ENCODE results near the gene DTNA.
"Not testable (repeated sequence)": the region's sequence is repeated elsewhere in the genome, so short reads cannot be mapped to it uniquely, and the experiment has no call there.

The DTNA gene

DNA sequence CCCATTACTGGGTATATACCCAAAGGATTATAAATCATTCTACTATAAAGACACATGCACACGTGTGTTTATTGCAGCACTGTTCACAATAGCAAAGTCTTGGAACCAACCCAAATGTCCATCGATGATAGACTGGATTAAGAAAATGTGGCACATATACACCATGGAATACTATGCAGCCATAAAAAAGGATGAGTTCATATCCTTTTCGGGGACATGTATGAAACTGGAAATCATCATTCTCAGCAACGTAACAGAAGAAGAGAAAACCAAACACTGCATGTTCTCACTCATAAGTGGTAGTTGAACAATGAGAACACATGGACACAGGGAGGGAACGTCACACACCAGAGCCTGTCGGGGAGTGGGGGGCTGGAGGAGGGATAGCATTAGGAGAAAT, 15.6 kb downstream of the DTNA start:
- not testable (repeated sequence) for DNase-seq

DNA sequence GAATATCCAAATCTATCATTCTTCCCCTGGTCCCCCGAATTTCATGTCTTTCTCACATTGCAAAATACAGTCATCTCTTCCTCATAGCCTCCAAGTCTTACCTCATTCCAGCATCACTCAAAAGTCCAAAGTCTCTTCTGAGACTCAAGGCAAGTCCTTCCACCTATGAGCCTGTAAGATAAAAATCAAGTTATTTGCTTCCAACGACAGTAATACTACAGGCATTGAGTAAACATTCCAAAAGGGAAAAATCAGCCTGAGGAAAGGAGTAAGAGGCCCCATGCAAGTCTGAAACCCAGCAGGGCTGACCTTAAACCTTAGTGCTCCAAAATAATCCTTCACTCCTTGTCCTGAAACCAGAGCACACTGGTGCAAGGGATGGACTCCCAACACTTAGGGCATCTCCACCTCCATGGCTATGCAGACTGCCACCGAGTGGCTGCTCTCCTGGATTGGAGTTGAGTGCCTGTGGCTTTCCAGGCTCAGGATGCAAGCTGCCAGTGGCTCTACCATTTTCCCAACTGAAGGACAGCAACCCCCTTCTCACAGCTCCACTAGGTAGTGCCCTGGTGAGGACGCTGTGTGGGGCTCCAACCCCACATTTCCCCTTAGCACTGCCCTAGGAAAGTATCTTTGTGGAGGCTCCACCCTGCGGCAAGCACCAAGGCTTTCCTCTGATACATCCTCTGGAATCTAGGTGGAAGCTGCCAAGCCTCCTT, 16.3 kb downstream of the DTNA start:
- DNase-seq: no peak

DNA sequence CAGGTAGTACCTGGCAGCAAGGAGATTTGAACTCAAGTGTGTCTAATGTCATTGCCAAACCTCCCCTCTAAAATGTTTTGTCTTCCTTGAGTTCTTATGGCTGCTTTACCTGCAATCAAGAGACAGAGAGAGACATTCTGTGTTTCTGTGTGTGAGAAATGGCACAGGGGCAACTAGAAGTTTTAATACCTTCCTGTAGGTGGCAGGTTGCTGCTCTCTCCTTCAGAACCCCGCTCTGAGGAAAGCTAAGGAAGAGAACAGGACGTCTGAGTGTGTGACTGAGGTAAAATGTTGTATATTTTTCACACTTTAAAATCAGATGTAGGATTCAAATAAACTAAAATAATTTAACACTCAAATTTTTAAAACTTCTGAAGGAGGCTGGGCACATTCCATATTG, 19.2 kb downstream of the DTNA start:
- peak in 1 of 3 experiments; percentile 16 for DNase-seq

DNA sequence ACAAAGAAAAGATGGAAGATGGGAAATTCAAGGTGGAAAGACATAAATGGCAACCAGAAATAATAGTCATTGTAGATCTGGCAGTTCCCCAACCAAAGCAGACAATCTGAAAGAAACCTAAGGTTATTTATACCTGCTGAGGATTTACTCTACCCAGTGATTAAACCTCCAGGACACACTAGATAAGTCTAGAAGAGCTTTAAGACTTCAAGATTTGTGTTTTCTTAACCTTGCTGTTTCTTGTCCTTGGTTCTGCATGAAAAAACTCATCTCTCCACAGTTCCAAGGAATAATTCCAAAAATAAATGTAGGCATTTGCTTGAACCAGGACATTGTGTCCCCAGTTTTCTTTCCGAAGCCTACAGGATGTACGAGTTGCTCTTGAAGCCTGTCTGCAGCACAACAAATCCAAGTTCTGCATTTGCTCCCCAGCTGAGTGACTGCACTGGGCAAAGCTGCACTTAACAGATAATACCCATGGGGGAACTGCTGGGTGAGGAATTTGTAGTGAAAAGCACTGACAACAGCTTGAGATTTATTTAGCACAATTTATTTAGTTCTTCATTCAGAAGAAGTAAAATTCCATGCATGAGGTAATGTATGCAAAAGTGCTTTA, 19.8 kb downstream of the DTNA start:
- no peak for DNase-seq

DNA sequence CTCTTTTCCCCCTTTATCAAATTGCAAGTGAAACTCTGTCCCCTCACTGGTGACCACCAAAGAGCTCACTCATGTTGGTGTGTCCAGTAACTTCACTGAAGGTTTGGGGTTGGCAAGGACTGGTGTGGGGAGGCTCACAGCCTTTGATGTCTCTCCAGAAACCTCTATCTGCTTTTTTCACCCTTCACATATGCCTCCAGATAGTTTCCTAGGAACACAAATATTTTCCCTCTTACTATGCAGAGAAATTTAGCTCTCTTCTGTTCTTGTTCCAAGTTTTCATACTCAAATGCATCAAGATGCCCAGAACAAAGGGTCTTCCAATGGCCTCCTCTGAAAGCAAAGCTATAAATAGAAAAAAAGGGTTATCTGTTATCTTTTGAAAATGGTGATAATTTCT, 20.7 kb downstream of the DTNA start:
- DNase-seq: no peak

DNA sequence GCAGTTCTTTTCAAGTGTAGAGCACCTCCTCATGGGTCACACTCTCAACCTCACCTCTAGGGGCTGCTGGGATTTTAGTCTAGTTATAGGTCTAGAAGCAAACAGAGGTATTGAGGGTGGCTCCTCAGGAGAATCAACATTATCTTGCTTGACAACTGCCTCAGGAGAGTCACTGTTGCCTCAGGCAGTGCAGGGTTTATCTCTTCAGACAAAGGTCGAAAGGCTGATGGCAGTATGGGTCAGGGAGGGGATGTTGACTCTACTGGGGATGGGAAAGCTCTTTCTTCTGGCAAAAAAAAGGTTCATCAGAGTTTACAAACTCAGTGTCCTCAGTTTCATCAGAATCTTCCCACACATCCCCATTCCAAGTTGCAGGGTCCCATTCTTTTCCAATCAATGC, 24.0 kb downstream of the DTNA start:
- DNase-seq: no peak

DNA sequence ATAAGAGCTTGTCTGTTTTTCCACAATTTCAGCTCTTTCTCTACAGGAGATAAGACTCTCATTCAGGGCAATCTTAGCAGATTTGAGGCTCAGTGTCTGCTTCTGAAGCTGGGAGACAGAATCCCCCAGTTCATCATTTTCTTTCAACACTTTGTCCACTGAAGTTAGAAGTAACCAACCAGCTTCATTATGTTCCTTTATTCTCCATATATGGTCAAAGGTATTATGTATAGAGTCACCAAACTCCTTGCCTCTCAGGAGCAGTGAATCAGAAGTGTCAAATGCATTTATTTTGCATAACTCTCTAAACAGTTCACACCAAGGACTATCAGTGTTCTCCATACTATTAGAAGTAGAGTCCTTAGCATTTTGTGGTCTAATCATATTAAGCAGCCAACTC, 24.4 kb downstream of the DTNA start:
- not testable (repeated sequence) for DNase-seq

DNA sequence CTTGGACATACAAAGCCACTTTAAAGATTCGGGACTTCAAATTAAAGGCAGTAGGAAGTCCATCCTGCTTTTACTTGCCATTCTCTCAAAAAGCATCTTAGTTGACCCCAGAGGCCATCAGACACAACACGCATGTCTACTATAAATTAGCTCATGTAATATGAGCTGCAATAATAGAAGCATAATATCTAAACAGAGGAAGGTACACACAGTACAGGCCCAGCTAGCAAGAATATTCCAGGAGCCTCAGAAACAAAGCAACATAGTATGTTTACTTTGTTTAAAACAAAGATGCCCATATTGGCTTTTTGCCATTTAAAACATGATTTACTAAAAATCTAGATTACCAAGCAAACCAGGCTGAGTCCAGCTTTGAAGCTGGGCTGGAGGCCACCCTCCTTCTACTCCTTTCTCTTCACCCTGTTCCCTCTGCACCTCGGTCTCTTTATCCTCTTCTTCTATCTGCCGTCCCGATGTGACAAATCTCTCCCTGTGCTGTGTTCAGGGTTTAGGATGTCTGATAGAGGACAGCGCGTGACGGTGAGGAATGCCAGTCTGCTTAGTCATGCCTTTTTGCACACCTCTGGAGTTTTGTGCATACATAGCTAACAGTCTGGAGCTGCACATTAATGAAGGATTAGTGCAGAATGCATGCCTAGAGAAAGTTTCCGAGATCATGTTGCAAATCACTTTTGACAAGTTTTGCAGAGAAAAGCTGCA, 28.2 kb downstream of the DTNA start:
- DNase-seq: peak in 1 of 3 experiments; percentile 23

DNA sequence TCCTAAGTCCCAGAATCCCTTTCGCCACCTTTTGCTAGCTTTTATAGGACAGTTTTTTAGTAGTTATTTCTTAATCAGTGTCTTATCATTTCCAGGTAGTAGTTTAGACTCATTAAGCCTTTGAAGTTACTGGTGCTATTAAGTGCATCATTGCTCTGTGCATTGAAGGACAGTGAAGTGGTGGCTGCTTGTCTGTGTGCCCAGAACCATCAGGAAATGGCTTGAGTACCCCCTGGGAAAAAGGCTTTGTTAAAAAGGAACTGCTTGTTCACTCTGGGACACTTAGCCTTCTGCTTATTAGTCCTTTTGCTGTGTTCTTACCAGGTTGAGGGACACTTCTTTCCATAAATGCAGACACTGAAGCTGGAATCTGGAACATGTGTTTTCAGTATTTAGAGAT, 30.0 kb downstream of the DTNA start:
- peak in 2 of 3 experiments; percentile 14 to 60 for DNase-seq

DNA sequence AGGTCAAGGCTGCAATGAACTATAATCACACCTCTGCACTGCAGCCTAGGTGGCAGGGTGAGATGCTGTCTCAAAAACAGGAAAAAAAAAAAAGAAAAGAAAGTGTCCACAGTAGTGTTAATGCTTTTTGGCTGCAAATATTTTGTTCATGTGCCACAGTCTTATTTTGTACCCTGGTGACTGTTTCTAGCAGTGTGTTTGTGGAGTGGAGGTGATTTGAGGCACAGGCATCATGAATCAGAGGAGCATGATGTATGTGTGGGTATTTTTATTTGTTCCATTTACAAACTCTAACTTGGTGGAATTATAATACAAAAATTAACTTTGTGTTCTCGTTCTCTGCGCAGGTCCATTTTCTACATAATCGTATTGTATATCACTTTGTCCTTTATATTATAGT, 30.6 kb downstream of the DTNA start:
- no peak for DNase-seq

DNA sequence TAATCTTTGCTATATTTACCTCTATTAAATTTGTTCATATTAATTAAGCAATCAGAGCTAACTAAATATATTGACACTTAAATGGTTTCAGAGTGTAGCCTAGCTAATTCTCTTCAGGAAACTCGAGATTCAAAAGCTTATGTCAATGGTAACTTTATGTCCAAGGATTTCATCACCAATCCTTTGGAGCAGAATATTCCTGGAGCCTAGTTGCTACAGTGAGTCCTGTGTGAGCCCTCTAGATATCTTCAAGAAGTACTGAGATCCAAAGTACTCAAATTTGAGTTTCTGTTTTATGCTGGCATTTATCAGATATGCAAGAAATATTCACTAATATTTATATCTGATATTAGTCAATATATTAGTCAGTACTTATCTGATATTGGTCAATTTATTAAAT, 31.3 kb downstream of the DTNA start:
- no peak for DNase-seq

DNA sequence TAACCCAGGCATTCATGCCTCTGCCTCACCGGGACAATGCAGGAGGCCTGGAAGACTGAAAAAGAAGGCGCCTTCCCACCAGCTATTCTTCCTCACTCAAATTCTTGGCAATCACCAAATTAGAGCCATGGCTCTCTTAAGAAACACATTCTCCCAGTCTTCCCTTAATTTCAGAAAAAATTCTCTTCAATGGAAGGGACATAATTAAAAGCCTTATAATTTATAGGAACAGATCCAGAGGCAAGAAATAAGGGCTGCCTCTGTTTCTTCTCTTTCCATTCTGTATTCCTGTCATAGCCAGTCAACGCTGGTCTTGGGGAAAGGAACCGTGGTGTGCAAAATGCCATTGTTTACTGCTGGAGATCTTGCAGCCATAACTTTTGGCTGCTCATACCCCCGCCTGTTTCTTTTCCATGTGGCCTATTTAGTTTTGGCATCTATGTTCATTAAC, 32.8 kb downstream of the DTNA start:
- DNase-seq: no peak

DNA sequence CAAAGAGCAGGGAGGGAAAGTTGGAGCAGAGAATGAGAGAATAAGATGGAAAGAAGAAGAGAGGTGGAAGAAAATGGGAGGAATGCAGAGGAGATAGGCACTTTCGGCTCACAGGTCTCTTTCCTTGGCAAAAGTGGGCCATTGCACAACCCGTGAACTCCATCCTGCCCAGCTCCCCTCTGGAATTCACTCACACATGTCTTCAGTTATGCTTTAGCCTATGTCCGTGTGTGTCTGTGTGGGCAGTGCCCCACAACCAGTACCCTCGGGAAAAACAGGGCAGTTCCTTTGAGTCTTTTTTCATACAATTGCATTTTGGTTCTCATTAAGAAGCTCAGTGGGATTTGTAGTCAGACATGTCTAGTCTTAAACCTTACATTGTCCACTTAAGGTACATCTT, 34.5 kb downstream of the DTNA start:
- no peak for DNase-seq

DNA sequence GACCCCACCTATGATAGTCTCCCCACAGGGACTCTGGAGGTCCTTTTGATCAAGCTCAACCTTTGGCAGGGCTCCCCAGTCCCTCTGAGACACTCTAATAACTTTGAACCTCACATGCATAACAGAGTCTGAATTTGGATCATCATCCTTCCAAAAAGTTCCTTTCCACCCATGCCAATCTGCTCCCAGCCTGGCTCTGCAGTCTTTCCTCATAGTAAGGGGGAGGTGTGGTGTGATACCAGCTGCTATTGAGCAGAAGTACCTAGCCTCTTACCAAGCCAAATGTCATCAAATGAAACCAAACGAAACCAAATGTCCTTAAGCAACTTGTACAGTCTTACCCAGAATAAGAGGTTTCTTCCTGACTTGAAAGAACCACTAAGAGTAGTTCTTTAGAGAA, 36.5 kb downstream of the DTNA start:
- DNase-seq: no peak

DNA sequence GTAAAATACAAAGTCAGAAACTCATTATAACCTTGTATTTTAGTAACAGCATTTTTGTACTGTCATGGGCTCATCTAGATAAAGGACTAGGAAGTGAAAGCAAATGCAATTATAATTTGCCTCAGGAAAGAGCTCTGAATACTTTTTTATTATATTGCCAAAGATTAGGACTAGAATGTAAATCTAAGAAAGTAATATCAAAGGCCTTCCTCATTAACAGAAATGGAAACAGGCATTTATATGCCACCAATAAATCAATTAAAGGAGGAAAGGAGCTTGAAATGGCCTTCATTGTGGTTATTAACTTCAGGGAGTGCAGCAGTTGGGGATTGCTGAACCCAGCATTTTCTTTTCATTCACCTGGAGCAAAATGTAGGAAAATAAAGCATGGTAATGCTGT, 39.6 kb downstream of the DTNA start:
- peak in 1 of 3 experiments; percentile 46 for DNase-seq

DNA sequence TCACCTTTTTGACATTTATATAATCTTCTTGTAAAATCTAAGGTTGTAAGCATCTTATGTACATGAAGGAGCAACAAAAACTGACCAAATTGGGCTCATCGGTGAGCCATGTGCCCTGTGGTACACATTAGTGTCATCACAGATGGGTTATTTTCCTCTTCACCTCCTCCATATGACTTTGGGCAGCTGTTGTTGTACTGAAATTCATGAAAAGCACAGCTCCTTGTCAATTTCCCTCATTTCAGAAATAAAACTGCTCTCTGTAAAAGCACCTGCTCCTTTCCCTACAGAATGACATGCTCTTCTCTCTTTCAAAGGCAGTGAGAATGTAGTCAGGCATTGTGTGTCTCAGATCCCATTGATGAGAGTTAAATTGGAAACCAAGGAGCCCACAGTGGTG, 42.0 kb downstream of the DTNA start:
- no peak for DNase-seq

DNA sequence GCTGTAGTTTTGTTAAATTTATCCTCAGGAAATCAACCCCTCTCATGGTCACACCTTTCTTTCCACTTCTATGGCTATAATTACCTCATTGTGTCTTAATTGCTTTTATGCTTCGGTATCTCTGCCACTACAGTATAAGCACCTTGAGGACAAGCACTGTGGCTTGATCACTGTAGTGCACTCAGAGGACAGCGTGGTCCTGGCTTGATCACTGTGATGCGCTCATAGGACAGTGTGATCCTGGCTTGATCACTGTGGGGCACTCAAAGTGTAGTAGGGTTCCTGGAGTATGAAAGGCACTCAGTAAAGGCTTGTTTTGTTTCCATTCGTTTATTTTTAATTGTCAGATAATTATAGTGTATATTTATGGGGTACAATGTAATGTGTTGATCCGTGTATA, 44.2 kb downstream of the DTNA start:
- DNase-seq: peak in 1 of 3 experiments; percentile 25

DNA sequence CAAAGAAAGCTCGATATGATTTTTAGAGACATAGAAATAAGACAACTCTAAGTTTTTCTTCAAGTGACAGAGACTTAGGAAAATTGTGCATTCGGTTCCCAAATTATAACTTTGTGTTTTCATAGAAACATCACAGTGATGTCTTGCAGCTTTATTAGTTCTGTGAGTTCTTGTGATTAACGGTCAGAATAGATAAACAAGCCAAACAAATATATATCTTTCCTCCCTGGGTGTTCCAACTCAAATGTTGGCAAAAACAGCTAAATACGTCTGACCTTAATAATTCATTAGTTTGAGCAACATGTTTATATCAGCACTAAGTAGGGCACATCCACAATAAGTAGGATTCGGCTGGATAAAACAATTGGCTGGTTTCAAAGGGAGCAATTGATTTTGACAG, 47.6 kb downstream of the DTNA start:
- no peak for DNase-seq

DNA sequence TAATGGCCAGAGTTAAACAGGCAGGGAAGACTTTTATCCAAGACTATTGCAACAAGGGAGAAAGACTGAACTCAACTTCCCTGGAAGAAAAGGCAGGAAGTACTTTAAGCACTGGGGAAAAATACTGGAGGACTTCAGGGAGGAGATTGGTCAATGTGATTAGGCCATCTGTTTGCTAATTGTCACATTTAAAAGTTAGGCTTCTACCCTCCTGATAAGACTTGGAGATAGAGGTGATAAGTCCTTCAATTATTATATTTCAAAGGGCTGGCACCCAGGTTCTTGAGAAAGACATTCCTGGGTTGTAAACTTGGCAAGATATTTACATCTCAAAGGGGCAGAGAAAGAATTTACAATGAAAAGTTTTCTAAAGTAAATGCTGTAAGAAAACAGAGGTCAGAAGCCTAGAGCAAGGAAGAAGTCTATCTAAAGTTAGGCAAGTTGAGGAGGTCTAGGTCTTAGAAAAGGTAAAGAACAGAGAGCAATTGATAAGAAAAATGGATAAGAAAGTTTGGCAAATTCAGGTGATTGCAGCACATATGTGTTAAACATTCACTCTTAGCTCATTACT, 48.4 kb downstream of the DTNA start:
- DNase-seq: no peak

DNA sequence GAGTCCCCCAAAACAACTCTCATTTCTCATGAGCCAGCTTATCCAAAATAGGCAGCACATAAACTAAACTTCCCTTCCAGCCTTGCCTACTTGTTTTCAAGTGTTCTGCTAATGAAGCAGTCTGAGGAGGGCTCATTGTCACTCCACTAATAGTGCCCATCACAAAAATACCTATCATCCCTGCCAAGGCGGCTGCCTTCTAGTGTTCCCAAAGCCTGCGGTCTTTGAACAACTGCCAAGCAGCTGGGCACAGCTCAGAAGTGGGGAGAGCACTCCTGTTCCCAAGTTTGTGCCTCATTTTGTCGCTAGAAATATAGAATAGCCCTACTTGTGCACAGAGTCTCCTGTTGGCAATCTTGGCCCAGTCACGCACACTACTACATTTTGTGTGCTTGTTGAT, 50.3 kb downstream of the DTNA start:
- no peak for DNase-seq

DNA sequence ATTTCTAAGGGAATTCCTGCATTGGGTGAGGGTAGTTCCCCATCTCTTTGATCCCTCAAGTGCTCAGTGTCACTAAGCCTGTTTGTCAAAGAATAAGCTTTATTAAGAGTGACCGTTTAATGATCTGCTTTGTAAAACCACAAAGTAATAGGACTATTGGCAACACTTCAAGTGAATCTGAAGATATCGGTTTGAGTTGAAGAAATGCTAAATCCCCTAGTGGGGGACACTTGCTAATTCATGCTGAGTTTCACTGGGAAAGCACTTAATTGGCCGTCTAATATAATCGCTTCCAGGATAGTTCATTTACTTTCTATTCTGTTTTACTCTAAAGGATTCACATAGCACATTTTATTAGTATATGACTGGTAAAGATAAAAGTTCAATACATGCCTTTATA, 54.4 kb downstream of the DTNA start:
- DNase-seq: no peak

DNA sequence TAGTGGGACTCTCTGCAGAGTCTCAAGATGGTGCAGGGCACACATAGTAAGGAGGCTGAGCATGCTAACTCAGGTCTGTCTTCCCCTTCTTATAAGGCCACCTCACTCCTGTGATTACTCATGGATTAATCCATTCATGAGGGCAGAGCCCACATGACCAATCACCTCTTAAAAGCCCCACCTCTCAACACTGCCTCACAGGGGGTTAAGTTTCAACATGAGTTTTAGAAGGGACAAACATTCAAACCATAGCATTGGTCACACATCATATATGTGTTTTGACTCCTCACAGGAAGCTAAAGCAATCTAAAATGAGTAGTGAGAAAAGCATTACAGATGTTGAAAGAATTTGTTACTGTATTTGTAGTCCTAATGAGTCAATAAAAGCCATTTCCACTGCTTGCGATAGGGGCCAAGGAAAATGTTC, 57.5 kb downstream of the DTNA start:
- no peak for DNase-seq

DNA sequence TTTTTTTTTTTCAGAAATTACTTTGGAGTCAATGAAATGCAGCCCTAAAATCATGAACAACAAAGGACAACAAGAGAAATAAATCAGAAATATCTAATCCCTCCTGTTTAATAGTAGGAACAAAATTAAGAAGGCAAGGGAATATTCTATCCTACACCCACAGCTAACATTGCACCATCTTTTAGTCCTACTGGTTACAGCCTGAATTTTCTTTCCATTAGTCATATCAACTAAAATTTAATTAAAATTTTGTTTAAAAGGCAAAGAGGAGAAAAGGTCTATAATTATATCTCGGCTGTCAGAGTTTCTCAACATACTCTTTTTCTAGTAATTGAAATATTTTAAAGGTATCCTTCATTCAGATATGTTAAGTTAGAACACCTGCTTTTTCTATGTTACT, 61.9 kb downstream of the DTNA start:
- no peak for DNase-seq

DNA sequence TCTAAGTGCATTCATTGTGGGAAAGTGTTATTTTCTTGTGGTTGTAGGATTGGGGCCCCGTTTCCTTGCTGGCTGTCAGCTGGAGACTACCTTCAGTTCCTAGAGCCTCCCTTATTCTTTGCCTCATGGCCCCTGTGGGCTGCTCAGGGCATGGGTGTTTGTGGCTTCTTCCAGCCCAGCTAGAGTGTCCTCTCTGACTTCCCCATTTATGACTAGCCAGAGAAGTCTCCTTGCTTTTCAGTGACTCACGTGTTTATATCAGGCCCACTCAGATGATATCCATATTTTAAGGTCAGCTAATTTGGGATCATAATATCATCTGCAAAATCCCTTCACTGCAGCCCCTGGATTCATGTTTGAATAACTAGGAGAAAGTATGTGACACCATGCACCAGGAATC, 62.8 kb downstream of the DTNA start:
- DNase-seq: no peak
